ENCODE results near the gene PUSL1.

The PUSL1 gene

DNA sequence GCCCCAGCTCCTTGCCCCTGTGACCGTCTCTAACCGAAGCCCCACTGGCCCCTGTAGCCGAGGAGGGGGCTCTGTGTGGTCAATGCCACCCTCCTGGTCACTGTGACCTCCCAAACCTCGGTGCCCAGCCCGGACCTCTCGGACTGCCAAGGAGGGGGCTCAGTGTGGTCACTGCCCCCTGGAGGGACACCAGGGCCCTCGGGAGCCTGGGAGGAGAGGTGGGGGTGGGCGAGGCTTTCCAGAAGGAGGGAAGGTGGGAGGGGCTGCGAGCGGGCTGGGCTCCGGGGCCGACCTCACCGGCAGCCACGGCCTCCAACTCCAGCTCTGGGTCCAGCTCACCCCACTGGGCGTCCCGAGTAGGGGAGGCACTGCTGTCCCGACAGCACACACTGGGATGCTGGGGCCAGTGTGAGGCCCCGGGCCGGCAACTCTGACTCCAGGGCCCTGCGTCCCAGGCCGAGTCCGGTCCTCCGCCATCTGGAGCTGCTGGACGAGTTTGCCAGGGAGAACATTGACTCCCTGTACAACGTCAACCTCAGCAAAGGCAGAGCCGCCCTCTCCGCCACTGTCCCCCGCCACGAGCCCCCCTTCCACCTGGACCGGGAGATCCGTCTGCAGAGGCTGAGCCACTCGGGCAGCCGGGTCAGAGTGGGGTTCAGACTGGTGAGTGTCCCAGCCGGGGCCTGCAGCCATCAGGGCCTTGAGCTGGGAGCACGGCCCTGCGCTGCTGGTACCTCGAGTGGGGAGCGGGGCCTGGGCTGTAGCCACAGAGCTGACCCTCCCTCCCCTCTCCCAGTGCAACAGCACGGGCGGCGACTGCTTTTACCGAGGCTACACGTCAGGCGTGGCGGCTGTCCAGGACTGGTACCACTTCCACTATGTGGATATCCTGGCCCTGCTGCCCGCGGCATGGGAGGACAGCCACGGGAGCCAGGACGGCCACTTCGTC, 21.8 kb upstream of the PUSL1 start:
- H3K9me3 ChIP-seq (ENCODE audit: control insufficient read depth in 5 of 5, low read length in 5 of 5), result no peaks in the 10 kb centered on the region
- no peak overlapping the region for H3K4me3 ChIP-seq (ENCODE audit: low read depth in 1 of 5, low read length in 5 of 5)
- H3K27ac ChIP-seq (ENCODE audit: low read depth, low read length), result no peak overlapping the region
- no peaks in the 10 kb centered on the region for H3K36me3 ChIP-seq (ENCODE audit: control insufficient read depth in 5 of 5, insufficient read depth in 5 of 5, low read length in 5 of 5)
- no peak overlapping the region for H3K9ac ChIP-seq (ENCODE audit: low read length in 5 of 5)
- peaks cover 0 to 6% (median 3%) of the 10 kb centered on the region in 5 donors for H3K4me1 ChIP-seq (ENCODE audit: control insufficient read depth in 5 of 5, insufficient read depth in 5 of 5, low read length in 5 of 5)
- peaks cover 30 to 38% (median 32%) of the 10 kb centered on the region in 5 donors for H3K27me3 ChIP-seq (ENCODE audit: control insufficient read depth in 5 of 5, insufficient read depth in 4 of 5, low read length in 5 of 5)

DNA sequence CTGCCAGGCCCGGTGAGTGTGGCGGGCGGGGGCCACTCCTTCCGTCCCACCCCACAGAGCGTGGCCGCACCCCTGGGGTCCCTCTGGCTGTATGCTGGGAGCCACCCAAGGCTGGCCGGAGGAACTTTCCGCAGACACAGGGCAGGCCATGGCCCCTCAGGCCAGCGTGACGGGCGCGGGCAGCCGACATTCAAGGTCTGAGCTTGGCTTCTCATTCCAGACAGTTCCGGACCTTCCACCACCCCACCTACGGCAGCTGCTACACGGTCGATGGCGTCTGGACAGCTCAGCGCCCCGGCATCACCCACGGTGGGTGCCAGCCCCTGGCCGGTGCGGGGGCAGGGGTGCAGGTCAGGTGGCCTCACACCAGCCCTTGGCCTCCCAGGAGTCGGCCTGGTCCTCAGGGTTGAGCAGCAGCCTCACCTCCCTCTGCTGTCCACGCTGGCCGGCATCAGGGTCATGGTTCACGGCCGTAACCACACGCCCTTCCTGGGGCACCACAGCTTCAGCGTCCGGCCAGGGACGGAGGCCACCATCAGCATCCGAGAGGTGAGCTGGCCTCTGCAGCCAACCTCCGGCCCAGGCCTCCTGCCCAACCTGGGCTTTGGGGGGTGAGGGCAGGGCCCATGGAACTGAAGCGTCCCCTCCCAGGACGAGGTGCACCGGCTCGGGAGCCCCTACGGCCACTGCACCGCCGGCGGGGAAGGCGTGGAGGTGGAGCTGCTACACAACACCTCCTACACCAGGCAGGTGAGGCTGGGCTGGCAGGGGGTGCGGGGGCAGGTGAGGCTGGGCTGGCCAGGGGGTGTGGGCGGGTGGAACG, 20.9 kb upstream of the PUSL1 start:
- H3K36me3 ChIP-seq (ENCODE audit: control insufficient read depth in 5 of 5, insufficient read depth in 5 of 5, low read length in 5 of 5), result no peaks in the 10 kb centered on the region
- no peak overlapping the region for H3K27ac ChIP-seq (ENCODE audit: low read depth, low read length)
- no peak overlapping the region for H3K4me3 ChIP-seq (ENCODE audit: low read depth in 1 of 5, low read length in 5 of 5)

DNA sequence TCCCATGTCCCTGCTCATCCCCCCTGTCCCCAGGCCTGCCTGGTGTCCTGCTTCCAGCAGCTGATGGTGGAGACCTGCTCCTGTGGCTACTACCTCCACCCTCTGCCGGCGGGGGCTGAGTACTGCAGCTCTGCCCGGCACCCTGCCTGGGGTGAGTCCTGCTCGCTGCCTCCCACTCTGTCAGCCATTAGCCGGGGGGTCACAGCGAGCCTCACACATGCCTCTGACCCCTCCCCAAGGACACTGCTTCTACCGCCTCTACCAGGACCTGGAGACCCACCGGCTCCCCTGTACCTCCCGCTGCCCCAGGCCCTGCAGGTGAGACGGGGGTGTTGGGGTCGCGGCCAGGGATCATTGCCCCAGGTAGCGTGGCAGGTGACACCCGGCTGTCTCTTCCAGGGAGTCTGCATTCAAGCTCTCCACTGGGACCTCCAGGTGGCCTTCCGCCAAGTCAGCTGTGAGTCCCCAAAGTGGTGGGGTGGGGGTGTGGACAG, 18.1 kb upstream of the PUSL1 start:
- Histone ChIP-seq H3K27me3 (ENCODE audit: control insufficient read depth in 5 of 5, insufficient read depth in 4 of 5, low read length in 5 of 5) (peaks cover 23 to 27% (median 23%) of the 10 kb centered on the region in 5 donors), H3K4me3 (ENCODE audit: low read depth in 1 of 5, low read length in 5 of 5) (no peak overlapping the region), H3K9ac (ENCODE audit: low read length in 5 of 5) (no peak overlapping the region), H3K36me3 (ENCODE audit: control insufficient read depth in 5 of 5, insufficient read depth in 5 of 5, low read length in 5 of 5) (peaks cover 0 to 20% (median 13%) of the 10 kb centered on the region in 5 donors), H3K9me3 (ENCODE audit: control insufficient read depth in 5 of 5, low read length in 5 of 5) (no peaks in the 10 kb centered on the region), H3K4me1 (ENCODE audit: control insufficient read depth in 5 of 5, insufficient read depth in 5 of 5, low read length in 5 of 5) (peaks cover 0 to 8% (median 3%) of the 10 kb centered on the region in 5 donors), H3K27ac (ENCODE audit: low read depth, low read length) (no peak overlapping the region)

More for the DNA sequence above, 20.9 kb upstream of the PUSL1 start:
- H3K9ac ChIP-seq (ENCODE audit: low read length in 5 of 5), result no peak overlapping the region
- no peaks in the 10 kb centered on the region for H3K9me3 ChIP-seq (ENCODE audit: control insufficient read depth in 5 of 5, low read length in 5 of 5)
- peaks cover 0 to 8% (median 3%) of the 10 kb centered on the region in 5 donors for H3K4me1 ChIP-seq (ENCODE audit: control insufficient read depth in 5 of 5, insufficient read depth in 5 of 5, low read length in 5 of 5)
- H3K27me3 ChIP-seq (ENCODE audit: control insufficient read depth in 5 of 5, insufficient read depth in 4 of 5, low read length in 5 of 5), result peaks cover 30 to 38% (median 32%) of the 10 kb centered on the region in 5 donors

DNA sequence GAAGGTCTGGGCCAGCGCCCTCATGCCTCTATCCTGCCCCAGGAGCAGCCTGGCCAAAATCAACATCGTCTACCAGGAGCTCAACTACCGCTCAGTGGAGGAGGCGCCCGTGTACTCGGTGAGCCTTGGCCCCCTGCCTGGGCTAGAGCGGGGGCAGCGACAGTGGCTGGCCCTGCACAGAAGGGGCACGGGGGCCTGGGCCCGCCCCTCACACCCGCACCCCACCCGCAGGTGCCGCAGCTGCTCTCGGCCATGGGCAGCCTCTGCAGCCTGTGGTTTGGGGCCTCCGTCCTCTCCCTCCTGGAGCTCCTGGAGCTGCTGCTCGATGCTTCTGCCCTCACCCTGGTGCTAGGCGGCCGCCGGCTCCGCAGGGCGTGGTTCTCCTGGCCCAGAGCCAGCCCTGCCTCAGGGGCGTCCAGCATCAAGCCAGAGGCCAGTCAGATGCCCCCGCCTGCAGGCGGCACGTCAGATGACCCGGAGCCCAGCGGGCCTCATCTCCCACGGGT, 17.3 kb upstream of the PUSL1 start:
- Histone ChIP-seq H3K36me3 (ENCODE audit: control insufficient read depth in 5 of 5, insufficient read depth in 5 of 5, low read length in 5 of 5) (peaks cover 0 to 28% (median 20%) of the 10 kb centered on the region in 5 donors), H3K4me3 (ENCODE audit: low read depth in 1 of 5, low read length in 5 of 5) (no peak overlapping the region), H3K9me3 (ENCODE audit: control insufficient read depth in 5 of 5, low read length in 5 of 5) (no peaks in the 10 kb centered on the region), H3K4me1 (ENCODE audit: control insufficient read depth in 5 of 5, insufficient read depth in 5 of 5, low read length in 5 of 5) (peaks cover 0 to 8% (median 3%) of the 10 kb centered on the region in 5 donors), H3K27me3 (ENCODE audit: control insufficient read depth in 5 of 5, insufficient read depth in 4 of 5, low read length in 5 of 5) (peaks cover 15 to 19% (median 16%) of the 10 kb centered on the region in 5 donors), H3K27ac (ENCODE audit: low read depth, low read length) (no peak overlapping the region), H3K9ac (ENCODE audit: low read length in 5 of 5) (no peak overlapping the region)

DNA sequence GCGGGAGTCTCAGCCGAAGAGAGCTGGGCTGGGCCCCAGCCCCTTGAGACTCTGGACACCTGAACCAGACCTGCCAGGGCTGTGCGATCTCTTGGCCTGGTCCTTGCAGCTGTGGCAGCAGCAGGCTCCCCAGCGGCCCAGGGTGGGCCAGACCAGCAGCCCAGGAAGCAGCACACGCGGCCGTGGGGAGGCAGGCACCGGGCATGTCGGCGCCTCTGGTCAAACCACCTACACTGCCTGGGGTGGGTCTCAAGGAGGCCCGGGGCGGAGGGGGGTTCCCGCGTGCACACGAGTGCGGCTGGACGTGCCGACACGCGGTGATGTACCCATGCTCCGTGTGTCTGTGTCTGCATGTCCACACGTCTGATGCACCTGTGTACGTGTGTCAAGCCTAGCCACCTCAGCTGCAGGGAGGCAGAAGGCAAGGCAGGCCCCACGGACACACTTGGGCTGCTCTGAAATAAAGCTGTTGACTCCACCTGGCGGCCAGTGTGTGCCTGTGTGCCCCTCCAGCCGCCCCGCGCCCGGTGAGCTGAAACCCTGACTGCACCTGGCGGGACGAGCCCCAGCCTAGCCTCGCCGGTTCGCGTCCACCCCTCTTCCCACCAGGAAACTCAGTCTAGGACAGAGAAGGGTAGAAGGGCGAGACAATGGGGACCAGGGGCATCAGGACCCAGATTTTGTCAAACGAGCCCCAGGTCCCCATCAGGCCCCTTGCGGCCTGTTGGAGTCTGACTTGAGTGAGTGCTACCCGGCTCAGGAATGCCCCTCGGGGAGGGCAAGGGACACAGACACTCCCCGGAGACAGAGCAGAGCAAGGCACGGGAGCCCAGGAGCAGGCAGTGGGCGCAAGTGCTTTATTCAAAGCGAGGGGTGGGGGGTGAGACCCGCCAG, 16.6 kb upstream of the PUSL1 start:
- peaks cover 0 to 8% (median 3%) of the 10 kb centered on the region in 5 donors for H3K4me1 ChIP-seq (ENCODE audit: control insufficient read depth in 5 of 5, insufficient read depth in 5 of 5, low read length in 5 of 5)
- H3K4me3 ChIP-seq (ENCODE audit: low read depth in 1 of 5, low read length in 5 of 5), result no peak overlapping the region
- H3K36me3 ChIP-seq (ENCODE audit: control insufficient read depth in 5 of 5, insufficient read depth in 5 of 5, low read length in 5 of 5), result peaks cover 0 to 35% (median 22%) of the 10 kb centered on the region in 5 donors
- peaks cover 8 to 13% (median 10%) of the 10 kb centered on the region in 5 donors for H3K27me3 ChIP-seq (ENCODE audit: control insufficient read depth in 5 of 5, insufficient read depth in 4 of 5, low read length in 5 of 5)
- H3K9ac ChIP-seq (ENCODE audit: low read length in 5 of 5), result no peak overlapping the region
- no peak overlapping the region for H3K27ac ChIP-seq (ENCODE audit: low read depth, low read length)
- H3K9me3 ChIP-seq (ENCODE audit: control insufficient read depth in 5 of 5, low read length in 5 of 5), result no peaks in the 10 kb centered on the region

DNA sequence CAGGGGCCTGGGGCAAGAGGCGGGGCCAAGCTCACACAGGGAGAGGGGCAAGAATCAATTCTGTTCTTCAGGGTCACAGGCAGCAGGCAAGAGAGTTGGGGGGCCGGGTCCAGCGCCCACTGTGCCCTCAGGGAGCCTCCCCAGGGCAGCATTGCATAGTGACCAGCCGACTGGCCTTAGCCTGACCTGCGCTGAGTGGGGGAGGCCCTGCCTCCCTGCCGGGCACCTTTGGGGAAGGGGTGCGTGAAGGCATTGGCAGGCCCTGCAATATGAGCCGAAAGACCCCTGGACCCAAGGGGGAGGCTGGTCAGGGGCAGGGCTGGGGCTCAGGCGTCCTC, 16.0 kb upstream of the PUSL1 start:
- no peak overlapping the region for H3K27ac ChIP-seq (ENCODE audit: low read depth, low read length)
- H3K9ac ChIP-seq (ENCODE audit: low read length in 5 of 5), result no peak overlapping the region
- no peaks in the 10 kb centered on the region for H3K9me3 ChIP-seq (ENCODE audit: control insufficient read depth in 5 of 5, low read length in 5 of 5)
- H3K36me3 ChIP-seq (ENCODE audit: control insufficient read depth in 5 of 5, insufficient read depth in 5 of 5, low read length in 5 of 5), result peaks cover 0 to 37% (median 24%) of the 10 kb centered on the region in 5 donors
- H3K4me3 ChIP-seq (ENCODE audit: low read depth in 1 of 5, low read length in 5 of 5), result no peak overlapping the region
- H3K4me1 ChIP-seq (ENCODE audit: control insufficient read depth in 5 of 5, insufficient read depth in 5 of 5, low read length in 5 of 5), result peaks cover 0 to 8% (median 3%) of the 10 kb centered on the region in 5 donors
- peaks cover 2 to 7% (median 4%) of the 10 kb centered on the region in 5 donors for H3K27me3 ChIP-seq (ENCODE audit: control insufficient read depth in 5 of 5, insufficient read depth in 4 of 5, low read length in 5 of 5)

DNA sequence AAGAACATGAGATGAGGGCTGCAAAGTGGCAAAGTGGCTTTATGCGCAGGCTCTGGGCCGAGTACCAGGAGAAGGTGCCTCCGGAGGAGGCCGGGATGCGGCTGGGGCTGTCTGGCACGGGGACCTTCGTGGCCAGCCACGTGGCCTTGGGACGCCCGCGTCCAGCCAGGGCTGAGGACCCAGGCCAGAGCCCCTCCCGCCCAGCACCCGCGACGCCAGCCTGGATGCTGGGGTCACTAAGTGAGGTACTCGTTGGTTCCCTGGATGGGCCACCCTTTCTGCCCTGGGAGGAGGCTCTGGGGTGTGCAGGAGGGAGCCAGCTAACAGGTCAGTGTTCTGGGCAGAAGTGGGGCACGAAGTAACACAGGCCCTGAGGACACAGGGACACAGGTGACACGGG, 15.5 kb upstream of the PUSL1 start:
- Histone ChIP-seq H3K4me1 (ENCODE audit: control insufficient read depth in 5 of 5, insufficient read depth in 5 of 5, low read length in 5 of 5) (peaks cover 0 to 8% (median 3%) of the 10 kb centered on the region in 5 donors), H3K27ac (ENCODE audit: low read depth, low read length) (no peak overlapping the region), H3K9me3 (ENCODE audit: control insufficient read depth in 5 of 5, low read length in 5 of 5) (no peaks in the 10 kb centered on the region), H3K9ac (ENCODE audit: low read length in 5 of 5) (no peak overlapping the region), H3K4me3 (ENCODE audit: low read depth in 1 of 5, low read length in 5 of 5) (no peak overlapping the region), H3K36me3 (ENCODE audit: control insufficient read depth in 5 of 5, insufficient read depth in 5 of 5, low read length in 5 of 5) (peaks cover 0 to 41% (median 27%) of the 10 kb centered on the region in 5 donors), H3K27me3 (ENCODE audit: control insufficient read depth in 5 of 5, insufficient read depth in 4 of 5, low read length in 5 of 5) (peaks cover 0 to 3% (median 0%) of the 10 kb centered on the region in 5 donors)

DNA sequence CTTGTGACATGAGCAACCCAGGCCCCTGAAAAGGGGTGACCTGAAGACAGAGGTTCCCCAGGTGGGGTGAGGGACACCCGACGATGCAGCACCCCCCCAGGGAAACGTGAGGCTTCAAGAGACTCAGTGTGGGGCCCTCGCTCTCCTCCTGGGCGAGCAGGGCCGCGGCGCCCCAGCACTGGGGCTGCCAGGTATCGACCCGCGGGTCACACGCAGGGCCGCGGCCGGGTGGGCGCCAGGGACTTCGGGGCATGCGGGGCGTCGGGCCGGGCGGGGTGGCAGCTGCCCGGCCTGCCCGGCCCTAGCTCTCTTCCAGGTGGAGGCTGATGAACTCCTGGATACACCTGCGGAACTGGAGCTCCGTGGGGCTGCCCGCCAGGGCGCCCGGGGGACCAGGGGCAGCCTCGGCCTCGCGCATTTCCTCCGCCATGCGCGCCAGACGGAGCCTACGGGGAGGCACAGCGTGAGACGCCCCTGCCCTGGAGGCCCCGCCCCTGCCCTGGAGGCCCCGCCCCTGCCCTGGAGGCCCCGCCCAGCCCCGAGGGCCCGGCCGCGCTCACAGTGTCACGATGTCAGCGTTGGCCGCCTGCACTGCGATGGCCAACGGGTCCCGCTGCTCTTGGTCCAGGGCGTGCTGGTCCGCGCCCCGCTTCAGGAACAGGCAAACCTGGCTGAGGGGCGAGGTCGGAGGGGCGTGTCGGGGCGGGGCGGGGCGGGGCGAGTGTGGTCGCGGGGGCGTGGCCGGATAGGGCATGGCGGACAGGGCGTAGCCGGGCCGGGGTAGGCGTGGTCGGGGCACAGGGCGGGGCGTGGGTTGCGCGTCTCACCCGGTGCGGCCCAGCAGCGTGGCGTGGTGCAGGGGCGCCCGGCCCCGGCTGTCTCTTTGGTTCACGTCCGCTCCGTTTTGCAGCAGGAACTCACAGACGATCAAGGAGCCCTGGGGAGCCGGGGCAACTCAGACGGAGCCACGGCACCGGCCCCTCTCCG, 14.8 kb upstream of the PUSL1 start:
- peaks cover 0 to 3% (median 0%) of the 10 kb centered on the region in 5 donors for H3K27me3 ChIP-seq (ENCODE audit: control insufficient read depth in 5 of 5, insufficient read depth in 4 of 5, low read length in 5 of 5)
- H3K27ac ChIP-seq (ENCODE audit: low read depth, low read length), result no peak overlapping the region
- H3K9me3 ChIP-seq (ENCODE audit: control insufficient read depth in 5 of 5, low read length in 5 of 5), result no peaks in the 10 kb centered on the region
- peaks cover 0 to 44% (median 29%) of the 10 kb centered on the region in 5 donors for H3K36me3 ChIP-seq (ENCODE audit: control insufficient read depth in 5 of 5, insufficient read depth in 5 of 5, low read length in 5 of 5)
- no peak overlapping the region for H3K4me3 ChIP-seq (ENCODE audit: low read depth in 1 of 5, low read length in 5 of 5)
- peaks cover 0 to 8% (median 3%) of the 10 kb centered on the region in 5 donors for H3K4me1 ChIP-seq (ENCODE audit: control insufficient read depth in 5 of 5, insufficient read depth in 5 of 5, low read length in 5 of 5)
- no peak overlapping the region for H3K9ac ChIP-seq (ENCODE audit: low read length in 5 of 5)

Data from subcutaneous abdominal adipose tissue (tissue), 5 donors.